HG03378 (cell line): ENCODE measurements around the gene LMNTD1.
"Not testable (repeated sequence)": the region's sequence is repeated elsewhere in the genome, so short reads cannot be mapped to it uniquely, and the experiment has no call there.

ENCODE experiments used
- ATAC-seq: cut with Tn5 transposase; IDR thresholded peaks from one replicate; pipeline ENCODE4 v1.9.1; 2021; ENCODE audit warnings: mild to moderate bottlenecking, moderate library complexity; ENCODE audit not compliant: unreplicated experiment

The LMNTD1 gene

GRCh38 chr12:25553098-25553497, at the start of gene LMNTD1:
Gene LMNTD1, minus strand, starts transcription at chr12:25553283. Its CDS starts 324 bp downstream, at chr12:25552959.
- ATAC-seq: no peak

- no peak for ATAC-seq
Measured at GRCh38 chr12:25598956-25599355, 45.9 kb upstream of the LMNTD1 start.

- not testable (repeated sequence) for ATAC-seq
Measured at GRCh38 chr12:25595496-25595895, 42.4 kb upstream of the LMNTD1 start.

- no peak for ATAC-seq
Measured at GRCh38 chr12:25594376-25594775, 41.3 kb upstream of the LMNTD1 start.

GRCh38 chr12:25592725-25593495, 39.8 kb upstream of the LMNTD1 start:
- ATAC-seq: no peak

- ATAC-seq: no peak
Measured at GRCh38 chr12:25591144-25591543, 38.1 kb upstream of the LMNTD1 start.

GRCh38 chr12:25590011-25590721, 37.1 kb upstream of the LMNTD1 start:
- ATAC-seq: peak; percentile 72

- no peak for ATAC-seq
Measured at GRCh38 chr12:25587346-25587745, 34.3 kb upstream of the LMNTD1 start.

GRCh38 chr12:25585662-25586061, 32.6 kb upstream of the LMNTD1 start:
- no peak for ATAC-seq

GRCh38 chr12:25585021-25585523, 32.0 kb upstream of the LMNTD1 start:
- no peak for ATAC-seq

- ATAC-seq: no peak
Measured at GRCh38 chr12:25584596-25584995, 31.5 kb upstream of the LMNTD1 start.

GRCh38 chr12:25583545-25583944, 30.5 kb upstream of the LMNTD1 start:
- ATAC-seq: no peak

GRCh38 chr12:25581067-25581466, 28.0 kb upstream of the LMNTD1 start:
- ATAC-seq: no peak

- no peak for ATAC-seq
Measured at GRCh38 chr12:25578411-25579143, 25.5 kb upstream of the LMNTD1 start.

- no peak for ATAC-seq
Measured at GRCh38 chr12:25574761-25575160, 21.7 kb upstream of the LMNTD1 start.

- ATAC-seq: no peak
Measured at GRCh38 chr12:25573346-25573745, 20.3 kb upstream of the LMNTD1 start.

GRCh38 chr12:25570418-25570817, 17.3 kb upstream of the LMNTD1 start:
- no peak for ATAC-seq

- no peak for ATAC-seq
Measured at GRCh38 chr12:25566202-25566949, 13.3 kb upstream of the LMNTD1 start.

- ATAC-seq: no peak
Measured at GRCh38 chr12:25558586-25558985, 5.5 kb upstream of the LMNTD1 start.

- no peak for ATAC-seq
Measured at GRCh38 chr12:25557830-25558436, 4.8 kb upstream of the LMNTD1 start.
